SK-N-MC (cell line): ENCODE results near the gene CHAT.

Experiments
- EZH2 ChIP-seq: fragments of 200-600 bp; sonication (generic); IDR thresholded peaks from one replicate; pipeline ENCODE4 v1.6.1; 2017; ENCODE audit warnings: antibody characterized with exemption
- POLR2AphosphoS5 ChIP-seq: IDR thresholded peaks from 2 replicates; pipeline ENCODE4 v1.6.1; 2012; ENCODE audit warnings: mild to moderate bottlenecking, low read depth, low read length, borderline replicate concordance

DNA sequence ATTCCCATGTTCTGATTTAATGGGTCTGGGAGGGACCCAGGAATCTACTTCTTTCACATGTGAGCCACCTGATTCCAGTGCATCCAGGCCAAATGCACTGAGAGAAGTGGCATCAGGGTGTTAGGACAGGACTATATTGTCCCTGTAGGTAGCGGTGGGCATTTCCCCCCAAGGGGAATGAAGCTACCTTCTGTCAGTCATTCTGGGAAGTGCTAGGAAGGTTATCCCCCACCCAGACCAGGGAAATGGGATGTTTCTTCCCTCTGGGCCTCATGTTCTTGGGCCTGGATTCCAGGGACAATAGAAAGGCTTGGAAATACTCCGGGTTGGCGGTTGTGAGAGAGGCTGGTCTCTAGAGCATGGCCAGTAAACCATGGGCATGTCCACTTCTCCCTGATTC is 86.4 kb downstream of the CHAT start:
- TF ChIP-seq POLR2AphosphoS5 (no peak), EZH2 (no peak)
